Sciatic nerve (tissue), 2 donors: ENCODE results near the gene SSNA1. TPM values are rescaled to one million over a fixed set of nuclear protein-coding genes. Genes with fewer than 3 reads are reported as not detected.

Source experiments
- ATAC-seq: fragments of 200-7000 bp; cut with Tn5 transposase; one replicate; pipeline ENCODE4 v1.9.1; 2020; ENCODE audit warnings: mild to moderate bottlenecking, moderate library complexity
- DNase-seq: peaks from one replicate; pipeline ENCODE4 v3.0.0-alpha.2; 2020; ENCODE audit warnings: low spot score
- intact Hi-C: fragments of 100-400 bp; cut with DNase I; formaldehyde crosslinking; loops from one replicate; pipeline ENCODE4 v1.14.2; 2022
- total RNA-seq: library from RNA; stranded (reverse); fragmentation: NEBNext Ultra II Directional; extraction: Animal tissue kit (Norgen Biotek cat#: 25700); gene quantifications from one replicate; pipeline ENCODE4 v1.2.1, GENCODE V29; 2021
- donor health status: DM: no; HTN: no; CAD: no.
- donor health status: DM: no; HTN: no; CAD: no.

SSNA1 gene
- total RNA-seq, 1 donor from 2014 or later, result 27.6 TPM

GRCh38 chr9:137192859-137193258 is 4.4 kb downstream of the SSNA1 start:
- no peak for DNase-seq
- intact Hi-C loops, result no loop called here
- no peak for ATAC-seq

- intact Hi-C loops, result no loop called here
- DNase-seq (no peak), ATAC-seq (no peak)
Measured at GRCh38 chr9:137193771-137194170, 5.3 kb downstream of the SSNA1 start.

- intact Hi-C loops, result no loop called here
- DNase-seq, result no peak
- ATAC-seq, result no peak
Measured at GRCh38 chr9:137194388-137194787, 5.9 kb downstream of the SSNA1 start.

DNA sequence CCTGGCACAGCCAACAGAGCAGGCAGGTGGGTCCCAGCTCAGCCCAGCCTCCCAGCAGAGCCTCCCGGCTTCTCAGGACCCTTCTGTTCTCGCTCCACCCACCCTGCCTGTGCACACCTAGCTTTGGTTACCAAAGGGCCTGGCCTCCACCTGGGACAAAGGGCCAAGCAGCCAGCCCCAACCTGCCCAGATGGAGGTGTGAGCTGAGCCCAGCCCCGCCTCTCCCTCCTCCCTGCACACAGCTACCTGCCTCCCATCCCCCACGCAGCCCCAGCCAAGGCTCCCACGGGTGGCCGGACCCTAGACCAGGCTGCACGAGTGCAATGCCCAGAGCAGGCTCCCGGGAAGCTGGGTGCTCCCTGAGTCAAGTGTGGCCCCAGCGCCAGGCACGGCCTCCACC is 6.4 kb downstream of the SSNA1 start:
- DNase-seq (no peak), ATAC-seq (no peak)
- intact Hi-C loops, result no loop called here

- DNase-seq (no peak), ATAC-seq (no peak)
- intact Hi-C loops, result no loop called here
Measured at GRCh38 chr9:137195525-137196220, 7.2 kb downstream of the SSNA1 start.

GRCh38 chr9:137198051-137198901 is 9.8 kb downstream of the SSNA1 start:
- intact Hi-C loops, result no loop called here
- ATAC-seq (no peak), DNase-seq (no peak)

DNA sequence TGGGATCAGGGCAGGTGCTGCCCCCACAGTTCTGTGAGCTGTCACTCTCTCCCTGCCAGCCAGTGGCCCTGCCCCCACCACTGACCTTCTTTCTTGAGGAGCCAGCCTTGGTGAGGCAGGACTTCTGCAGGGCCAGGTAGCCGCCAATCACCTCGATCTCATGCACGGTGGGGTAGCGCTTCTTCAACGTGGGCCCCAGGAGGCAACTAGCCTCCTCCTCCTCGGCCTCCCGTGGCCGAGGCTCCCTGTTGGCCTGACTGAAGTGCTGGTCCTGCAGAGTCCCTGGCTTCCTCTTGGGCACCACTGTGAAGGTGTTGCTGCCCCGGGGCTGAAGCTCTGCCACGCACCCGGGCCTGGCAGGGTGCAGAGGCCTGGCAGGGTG is 10.4 kb downstream of the SSNA1 start:
- ATAC-seq, result no peak
- intact Hi-C loops, result no loop called here
- DNase-seq, result no peak

DNA sequence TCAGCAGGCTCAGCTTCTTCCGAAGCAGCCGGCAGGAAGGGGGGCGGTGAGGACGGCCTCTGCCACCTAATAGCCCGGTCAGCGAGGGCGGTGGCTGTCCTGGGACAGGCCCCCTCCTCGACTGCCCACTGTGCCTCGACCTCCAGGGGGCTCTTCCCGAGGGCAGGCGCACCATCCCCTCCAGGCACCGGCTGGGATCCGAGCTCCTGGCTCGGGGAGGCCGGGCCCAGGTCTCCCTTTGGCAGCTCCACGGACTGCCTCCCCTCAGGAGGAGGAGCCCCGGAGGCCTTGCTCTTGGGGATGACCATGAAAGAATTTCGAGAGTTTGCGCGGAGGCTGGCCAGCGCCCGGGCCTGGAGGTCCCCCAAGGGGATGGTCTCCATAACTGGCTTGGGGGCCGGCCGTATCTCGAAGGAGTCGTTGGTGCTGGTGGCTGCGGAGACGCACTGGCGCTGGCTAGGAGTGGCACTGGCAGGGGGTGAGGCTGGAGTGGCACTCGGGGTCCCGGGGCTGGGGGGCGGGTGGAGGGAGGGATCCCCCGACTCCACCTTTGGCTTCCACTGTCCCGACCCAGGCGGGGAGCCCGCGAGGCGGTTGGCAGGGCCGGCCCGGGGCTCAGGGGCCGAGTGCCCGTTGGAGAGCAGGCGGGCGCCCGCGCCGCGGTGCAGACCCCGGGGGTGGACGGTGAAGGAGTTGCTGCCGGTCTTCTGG is 11.1 kb downstream of the SSNA1 start:
- intact Hi-C loops, result no loop called here
- DNase-seq (no peak), ATAC-seq (no peak)

GRCh38 chr9:137200311-137201204 is 12.1 kb downstream of the SSNA1 start, which contains the start of gene TPRN:
TSS of gene TPRN (minus strand) at chr9:137200741. CDS start at chr9:137200711, 30 bp downstream.
- DNase-seq, result peak; percentile 99
- intact Hi-C loops, result no loop called here
- ATAC-seq, result peak; percentile 99

DNA sequence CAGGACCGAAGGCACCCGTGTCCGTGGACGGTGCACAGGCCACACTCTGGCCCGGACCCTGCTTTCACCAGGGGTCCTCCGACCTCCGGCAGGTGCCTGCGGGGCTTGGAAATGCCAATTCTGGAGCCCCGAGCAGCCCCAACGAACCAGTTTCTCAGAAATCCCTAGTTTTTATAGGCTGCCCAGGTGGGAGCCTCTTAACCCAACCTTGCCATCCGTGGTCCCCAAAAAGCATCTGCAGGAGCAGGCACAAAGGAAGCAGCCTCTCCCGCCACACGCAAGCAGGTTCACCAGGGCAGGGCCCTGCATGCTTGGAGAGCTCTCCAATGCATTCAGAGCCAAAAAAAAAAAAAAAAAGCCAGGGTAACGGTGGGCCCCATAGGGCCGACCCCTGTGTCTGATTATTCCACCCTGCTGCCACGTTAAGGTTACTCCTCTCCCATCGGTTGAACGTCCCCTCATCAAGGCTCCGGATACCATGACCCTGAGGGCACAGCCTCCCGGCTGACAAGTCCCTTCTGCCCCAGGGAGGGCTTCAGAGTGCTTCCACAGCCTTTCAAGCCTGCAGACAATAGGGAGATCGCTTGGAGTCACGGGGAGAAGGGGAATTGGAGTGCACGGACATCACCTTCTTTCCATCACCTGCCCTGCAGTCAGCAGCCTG is 12.9 kb downstream of the SSNA1 start:
- ATAC-seq, result no peak
- intact Hi-C loops, result no loop called here
- DNase-seq, result no peak

DNA sequence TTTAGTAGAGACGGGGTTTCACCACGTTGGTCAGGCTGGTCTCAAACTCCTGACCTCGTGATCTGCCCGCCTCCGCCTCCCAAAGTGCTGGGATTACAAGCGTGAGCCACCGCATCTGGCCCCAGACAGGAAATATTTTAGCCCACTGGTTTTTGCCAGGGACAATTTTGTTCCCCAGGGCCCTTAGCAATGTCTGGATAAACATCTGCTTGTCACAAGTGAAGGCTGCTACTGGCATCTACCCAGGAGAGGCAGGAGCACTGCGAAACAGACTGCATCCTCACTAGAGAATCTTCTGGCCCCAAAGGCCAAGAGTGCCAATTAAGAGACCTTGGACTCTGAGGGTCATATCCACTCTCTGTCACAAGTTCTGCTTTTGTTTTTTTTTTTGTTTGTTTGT is 14.5 kb downstream of the SSNA1 start:
- DNase-seq (no peak), ATAC-seq (no peak)
- intact Hi-C loops, result no loop called here

GRCh38 chr9:137204731-137205125 is 16.3 kb downstream of the SSNA1 start:
- DNase-seq (no peak), ATAC-seq (no peak)
- intact Hi-C loops, result no loop called here

GRCh38 chr9:137205126-137206069 is 16.9 kb downstream of the SSNA1 start, which contains the start of the genes NDOR1 and TMEM203:
TSS of gene NDOR1 (plus strand) at chr9:137205700. CDS start at chr9:137205778, 78 bp downstream.
TSS of gene TMEM203 (minus strand) at chr9:137205648. CDS start at chr9:137205414, 234 bp downstream.
- intact Hi-C loops, result no loop called here
- DNase-seq (peak; percentile 97), ATAC-seq (peak; percentile 72)

GRCh38 chr9:137206602-137207001 is 18.1 kb downstream of the SSNA1 start:
- intact Hi-C loops, result no loop called here
- no peak for ATAC-seq

GRCh38 chr9:137211532-137211931 is 23.1 kb downstream of the SSNA1 start:
- DNase-seq (no peak), ATAC-seq (no peak)
- intact Hi-C loops, result no loop called here

More at GRCh38 chr9:137206602-137207001, 18.1 kb downstream of the SSNA1 start:
- DNase-seq, result no peak

GRCh38 chr9:137212520-137212919 is 24.0 kb downstream of the SSNA1 start:
- ATAC-seq (no peak), DNase-seq (no peak)
- intact Hi-C loops, result no loop called here
